HCT116 (cell line): ENCODE measurements around the gene SNORC. TPM values are rescaled to one million over a fixed set of nuclear protein-coding genes. Genes with fewer than 3 reads are reported as not detected.

ENCODE experiments used
- ATAC-seq: fragments of 200-7000 bp; cut with Tn5 transposase; 2 replicates; pipeline ENCODE4 v1.9.1; 2020; ENCODE audit warnings: mild to moderate bottlenecking, moderate library complexity
- BruUV-seq: library from RNA; stranded (reverse); fragments of 400-500 nt; replicated peaks from 2 replicates; lab custom pipeline; 2021; lab: Mats Ljungman, UMichigan
- CTCF ChIA-PET: fragments of 300-600 bp; sonication (Branson Sonifier 250); formaldehyde crosslinking; loops from one replicate; lab custom pipeline; 2021; ENCODE audit warnings: antibody characterized with exemption; lab: Charles Lee
- POLR2A ChIA-PET: fragments of 300-600, 350-600 bp; sonication (Branson Sonifier 250); formaldehyde crosslinking; loops from one replicate; lab custom pipeline; 2021; ENCODE audit warnings: antibody characterized with exemption; lab: Charles Lee
- RAD21 ChIA-PET, 2 experiments: fragments of 300-600 bp; sonication (Branson Sonifier 250); formaldehyde crosslinking; loops; one replicate each; lab custom pipeline; 2023; ENCODE audit warnings: low total read pairs in 2 of 2; ENCODE audit not compliant: uncharacterized antibody in 2 of 2, unreplicated experiment in 2 of 2, low non-redundant PET in 1 of 2; lab: Charles Lee
- DNase-seq: peaks from one replicate; pipeline ENCODE4 v3.0.0-alpha.2; 2010; ENCODE audit warnings: low read depth, low spot score
- H2AFZ ChIP-seq: fragments of 200-600 bp; shearing (Covaris generic), sonication (generic); 2 replicates; pipeline ENCODE4 v1.6.1; 2017; ENCODE audit warnings: low read depth, mixed run types, mixed read lengths, antibody characterized with exemption, low read length; ENCODE audit not compliant: poor library complexity, severe bottlenecking
- H3K27ac ChIP-seq: 2 replicates; pipeline ENCODE4 v1.5.1; 2012; ENCODE audit warnings: low read depth, low read length
- H3K27me3 ChIP-seq: fragments of 200-600 bp; sonication (generic); 2 replicates; pipeline ENCODE4 v1.6.1; 2016; ENCODE audit warnings: mixed run types, low read length, mixed read lengths; ENCODE audit not compliant: insufficient read depth
- H3K36me3 ChIP-seq, 2 experiments: fragments of 200-500 bp in 1 of 2; fragments of 200-600 bp in 1 of 2; sonication (Bioruptor generic) in 1 of 2; sonication (generic) in 1 of 2; 2 replicates each; pipeline versions ENCODE4 v1.5.1 to v1.6.1; 2014 to 2016; ENCODE audit warnings: low read length in 2 of 2, inconsistent platforms in 1 of 2, mixed read lengths in 1 of 2, mixed run types in 1 of 2; ENCODE audit not compliant: insufficient read depth in 2 of 2, control insufficient read depth in 1 of 2
- H3K4me1 ChIP-seq, 2 experiments: fragments of 200-600 bp in 1 of 2; sonication (generic) in 1 of 2; 2 replicates each; pipeline versions ENCODE4 v1.5.1 to v1.6.1; 2012 to 2017; ENCODE audit warnings: low read length in 2 of 2, inconsistent platforms in 1 of 2, mild to moderate bottlenecking in 1 of 2, mixed read lengths in 1 of 2, mixed run types in 1 of 2, moderate library complexity in 1 of 2; ENCODE audit not compliant: insufficient read depth in 2 of 2, control insufficient read depth in 1 of 2
- H3K4me2 ChIP-seq: fragments of 200-600 bp; sonication (generic); 2 replicates; pipeline ENCODE4 v1.6.1; 2017; ENCODE audit warnings: mixed run types, low read length, mixed read lengths
- H3K4me3 ChIP-seq, 2 experiments: fragments of 200-600 bp in 1 of 2; sonication (generic) in 1 of 2; replicated peaks in 1 of 2; 2 replicates each; pipeline ENCODE4 v1.5.1; 2011 to 2016; ENCODE audit warnings: low read length in 2 of 2, control low read depth in 1 of 2, low read depth in 1 of 2, mild to moderate bottlenecking in 1 of 2, mixed read lengths in 1 of 2, mixed run types in 1 of 2
- H3K79me2 ChIP-seq: fragments of 200-600 bp; sonication (generic); 2 replicates; pipeline ENCODE4 v1.6.1; 2017; ENCODE audit warnings: mild to moderate bottlenecking, mixed run types, low read length, moderate library complexity, mixed read lengths; ENCODE audit not compliant: insufficient read depth
- H3K9ac ChIP-seq: fragments of 200-600 bp; sonication (generic); 2 replicates; pipeline ENCODE4 v1.6.1; 2016; ENCODE audit warnings: low read length, mixed read lengths
- H3K9me2 ChIP-seq: fragments of 200-600 bp; sonication (generic), shearing (Covaris generic); 2 replicates; pipeline ENCODE4 v1.6.1; 2017; ENCODE audit warnings: mixed run types, mild to moderate bottlenecking, moderate library complexity; ENCODE audit not compliant: insufficient read depth
- H3K9me3 ChIP-seq, 2 experiments: fragments of 200-500 bp in 1 of 2; fragments of 200-600 bp in 1 of 2; sonication (Bioruptor generic) in 1 of 2; sonication (generic) in 1 of 2; 2 replicates each; pipeline ENCODE4 v1.6.1; 2014 to 2017; ENCODE audit warnings: low read length in 2 of 2, mixed read lengths in 2 of 2, inconsistent platforms in 1 of 2, low read depth in 1 of 2, mild to moderate bottlenecking in 1 of 2, mixed run types in 1 of 2, moderate library complexity in 1 of 2; ENCODE audit not compliant: control insufficient read depth in 1 of 2, insufficient read depth in 1 of 2
- H4K20me1 ChIP-seq: fragments of 200-600 bp; sonication (generic), shearing (Covaris generic); 2 replicates; pipeline ENCODE4 v1.6.1; 2017; ENCODE audit warnings: mixed run types, mild to moderate bottlenecking, moderate library complexity; ENCODE audit not compliant: insufficient read depth
- CBX3 ChIP-seq: IDR thresholded peaks from 2 replicates; pipeline ENCODE4 v1.6.1; 2012; ENCODE audit warnings: low read depth
- CEBPB ChIP-seq: IDR thresholded peaks from 2 replicates; pipeline ENCODE4 v1.6.1; 2012; ENCODE audit warnings: low read depth
- EGR1 ChIP-seq: IDR thresholded peaks from 2 replicates; pipeline ENCODE4 v1.6.1; 2012; ENCODE audit warnings: low read depth
- ELF1 ChIP-seq: IDR thresholded peaks from 2 replicates; pipeline ENCODE4 v1.6.1; 2012; ENCODE audit warnings: low read depth, borderline replicate concordance
- EZH2 ChIP-seq: fragments of 200-600 bp; sonication (generic); IDR thresholded peaks from 2 replicates; pipeline ENCODE4 v1.6.1; 2017; ENCODE audit warnings: antibody characterized with exemption, mixed run types
- EZH2phosphoT487 ChIP-seq: fragments of 200-600 bp; IDR thresholded peaks from 2 replicates; pipeline ENCODE4 v1.6.1; 2018; ENCODE audit warnings: antibody characterized with exemption, borderline replicate concordance
- JUND ChIP-seq: IDR thresholded peaks from 2 replicates; pipeline ENCODE4 v1.6.1; 2012
- POLR2A ChIP-seq: IDR thresholded peaks from 2 replicates; pipeline ENCODE4 v1.7.0; 2011; ENCODE audit warnings: borderline replicate concordance; ENCODE audit not compliant: insufficient read depth, insufficient read length; ENCODE audit errors: extremely low read depth
- POLR2AphosphoS5 ChIP-seq: IDR thresholded peaks from 2 replicates; pipeline ENCODE4 v1.6.1; 2011; ENCODE audit warnings: mild to moderate bottlenecking, low read depth, low read length, moderate library complexity
- SP1 ChIP-seq: IDR thresholded peaks from 2 replicates; pipeline ENCODE4 v1.6.1; 2012; ENCODE audit warnings: low read depth
- SRF ChIP-seq: IDR thresholded peaks from 2 replicates; pipeline ENCODE4 v1.6.1; 2012; ENCODE audit warnings: low read depth
- TCF7L2 ChIP-seq: IDR thresholded peaks from 2 replicates; pipeline ENCODE4 v1.7.0; 2011; ENCODE audit warnings: borderline replicate concordance, inconsistent platforms; ENCODE audit not compliant: insufficient read depth, insufficient read length; ENCODE audit errors: extremely low read depth
- YY1 ChIP-seq: IDR thresholded peaks from 2 replicates; pipeline ENCODE4 v1.6.1; 2011; ENCODE audit warnings: low read length, low read depth, moderate library complexity, mild to moderate bottlenecking; ENCODE audit not compliant: insufficient replicate concordance; ENCODE audit errors: extremely low read depth
- ZFX ChIP-seq: fragments of 450-650 bp; IDR thresholded peaks from 2 replicates; pipeline ENCODE4 v1.6.1; 2017
- ZNF274 ChIP-seq: fragments of 200-500 bp; sonication (Bioruptor generic); IDR thresholded peaks from 2 replicates; pipeline ENCODE4 v1.6.1; 2014; ENCODE audit warnings: mild to moderate bottlenecking, low read depth, low read length, inconsistent platforms
- intact Hi-C: fragments of 100-400 bp; cut with micrococcal nuclease; formaldehyde crosslinking; loops from 2 replicates; pipeline ENCODE4 v1.10.0; 2022
- total RNA-seq: library from RNA; stranded (reverse); gene quantifications from one replicate; pipeline ENCODE4 v1.2.1, GENCODE V29; 2021; ENCODE audit not compliant: unreplicated experiment
- TF ChIP-seq, protein P1 (sequence below): IDR thresholded peaks from 2 replicates; pipeline ENCODE4 v1.6.1; 2012
- TF ChIP-seq, protein P2 (sequence below): IDR thresholded peaks from 2 replicates; pipeline ENCODE4 v1.6.1; 2012; ENCODE audit warnings: low read depth
- TF ChIP-seq, protein P3 (sequence below), 3 experiments: fragments of 200-600 bp in 1 of 3; sonication (generic) in 1 of 3; IDR thresholded peaks in 2 of 3; conservative IDR thresholded peaks in 1 of 3; 2 replicates each; pipeline ENCODE4 v1.5.1; 2012 to 2017; ENCODE audit warnings: low read depth in 2 of 3, low read length in 2 of 3, antibody characterized with exemption in 1 of 3, borderline replicate concordance in 1 of 3, control low read depth in 1 of 3, mild to moderate bottlenecking in 1 of 3, mixed read lengths in 1 of 3, mixed run types in 1 of 3, moderate library complexity in 1 of 3; ENCODE audit not compliant: insufficient read depth in 1 of 3
- TF ChIP-seq, protein P4 (sequence below): IDR thresholded peaks from 2 replicates; pipeline ENCODE4 v1.6.1; 2012

SNORC gene
- total RNA-seq, 1 experiment from 2014 or later, result 14.0 TPM

DNA sequence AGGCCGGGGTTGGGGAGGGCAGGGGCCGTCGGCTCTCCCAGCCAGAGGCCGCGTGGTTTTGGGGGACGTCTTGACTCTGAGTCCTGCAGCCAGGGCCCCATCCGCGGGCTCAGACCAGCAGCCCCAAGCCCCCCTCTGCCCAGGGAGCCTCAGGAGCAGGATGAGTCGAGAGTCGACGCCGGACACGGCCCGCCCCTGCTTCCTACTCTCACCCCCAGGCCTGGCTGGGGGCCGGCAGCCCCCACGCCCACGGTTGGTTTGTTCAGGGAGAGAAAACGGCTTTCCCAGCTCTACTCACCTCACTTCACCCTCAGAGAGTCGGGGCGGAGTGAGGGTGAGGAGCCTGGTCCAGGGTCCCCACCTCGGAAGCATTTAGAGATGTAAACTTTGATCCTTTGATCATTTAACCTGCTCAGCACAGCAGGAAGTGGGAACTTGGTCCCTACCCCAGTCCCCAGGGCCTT is 6.9 kb downstream of the SNORC start:
- Histone ChIP-seq H3K79me2 (no peaks in the 10 kb centered on the region), H3K9me2 (no peaks in the 10 kb centered on the region), H3K36me3 (0 out of 4 replicates have a peak, but pooled peaks cover 0 to 3% of the 10 kb centered on the region in 2 experiments), H3K4me3 (no peak overlapping the region), H3K4me1 (no peaks in the 10 kb centered on the region), H2AFZ (no peak overlapping the region), H4K20me1 (no peaks in the 10 kb centered on the region), H3K4me2 (no peak overlapping the region), H3K27ac (no peak overlapping the region), H3K9ac (no peak overlapping the region), H3K9me3 (no peaks in the 10 kb centered on the region), H3K27me3 (no peaks in the 10 kb centered on the region)
- intact Hi-C loops, result no loop called here
- CTCF ChIA-PET, result no interaction called here
- no TSS peak for BruUV-seq
- POLR2A ChIA-PET, result no interaction called here
- no peak for TF ChIP-seq CEBPB
- TF ChIP-seq, protein P1, sequence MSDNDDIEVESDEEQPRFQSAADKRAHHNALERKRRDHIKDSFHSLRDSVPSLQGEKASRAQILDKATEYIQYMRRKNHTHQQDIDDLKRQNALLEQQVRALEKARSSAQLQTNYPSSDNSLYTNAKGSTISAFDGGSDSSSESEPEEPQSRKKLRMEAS, result no peak
- no peak for TF ChIP-seq EGR1
- TF ChIP-seq ELF1, result no peak
- TF ChIP-seq, protein P2, sequence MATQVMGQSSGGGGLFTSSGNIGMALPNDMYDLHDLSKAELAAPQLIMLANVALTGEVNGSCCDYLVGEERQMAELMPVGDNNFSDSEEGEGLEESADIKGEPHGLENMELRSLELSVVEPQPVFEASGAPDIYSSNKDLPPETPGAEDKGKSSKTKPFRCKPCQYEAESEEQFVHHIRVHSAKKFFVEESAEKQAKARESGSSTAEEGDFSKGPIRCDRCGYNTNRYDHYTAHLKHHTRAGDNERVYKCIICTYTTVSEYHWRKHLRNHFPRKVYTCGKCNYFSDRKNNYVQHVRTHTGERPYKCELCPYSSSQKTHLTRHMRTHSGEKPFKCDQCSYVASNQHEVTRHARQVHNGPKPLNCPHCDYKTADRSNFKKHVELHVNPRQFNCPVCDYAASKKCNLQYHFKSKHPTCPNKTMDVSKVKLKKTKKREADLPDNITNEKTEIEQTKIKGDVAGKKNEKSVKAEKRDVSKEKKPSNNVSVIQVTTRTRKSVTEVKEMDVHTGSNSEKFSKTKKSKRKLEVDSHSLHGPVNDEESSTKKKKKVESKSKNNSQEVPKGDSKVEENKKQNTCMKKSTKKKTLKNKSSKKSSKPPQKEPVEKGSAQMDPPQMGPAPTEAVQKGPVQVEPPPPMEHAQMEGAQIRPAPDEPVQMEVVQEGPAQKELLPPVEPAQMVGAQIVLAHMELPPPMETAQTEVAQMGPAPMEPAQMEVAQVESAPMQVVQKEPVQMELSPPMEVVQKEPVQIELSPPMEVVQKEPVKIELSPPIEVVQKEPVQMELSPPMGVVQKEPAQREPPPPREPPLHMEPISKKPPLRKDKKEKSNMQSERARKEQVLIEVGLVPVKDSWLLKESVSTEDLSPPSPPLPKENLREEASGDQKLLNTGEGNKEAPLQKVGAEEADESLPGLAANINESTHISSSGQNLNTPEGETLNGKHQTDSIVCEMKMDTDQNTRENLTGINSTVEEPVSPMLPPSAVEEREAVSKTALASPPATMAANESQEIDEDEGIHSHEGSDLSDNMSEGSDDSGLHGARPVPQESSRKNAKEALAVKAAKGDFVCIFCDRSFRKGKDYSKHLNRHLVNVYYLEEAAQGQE, result no peak
- no peak for TF ChIP-seq EZH2phosphoT487
- no peak for TF ChIP-seq POLR2A
- no peak for TF ChIP-seq SP1
- TF ChIP-seq YY1, result no peak
- no peak for TF ChIP-seq ZNF274
- TF ChIP-seq, protein P3, sequence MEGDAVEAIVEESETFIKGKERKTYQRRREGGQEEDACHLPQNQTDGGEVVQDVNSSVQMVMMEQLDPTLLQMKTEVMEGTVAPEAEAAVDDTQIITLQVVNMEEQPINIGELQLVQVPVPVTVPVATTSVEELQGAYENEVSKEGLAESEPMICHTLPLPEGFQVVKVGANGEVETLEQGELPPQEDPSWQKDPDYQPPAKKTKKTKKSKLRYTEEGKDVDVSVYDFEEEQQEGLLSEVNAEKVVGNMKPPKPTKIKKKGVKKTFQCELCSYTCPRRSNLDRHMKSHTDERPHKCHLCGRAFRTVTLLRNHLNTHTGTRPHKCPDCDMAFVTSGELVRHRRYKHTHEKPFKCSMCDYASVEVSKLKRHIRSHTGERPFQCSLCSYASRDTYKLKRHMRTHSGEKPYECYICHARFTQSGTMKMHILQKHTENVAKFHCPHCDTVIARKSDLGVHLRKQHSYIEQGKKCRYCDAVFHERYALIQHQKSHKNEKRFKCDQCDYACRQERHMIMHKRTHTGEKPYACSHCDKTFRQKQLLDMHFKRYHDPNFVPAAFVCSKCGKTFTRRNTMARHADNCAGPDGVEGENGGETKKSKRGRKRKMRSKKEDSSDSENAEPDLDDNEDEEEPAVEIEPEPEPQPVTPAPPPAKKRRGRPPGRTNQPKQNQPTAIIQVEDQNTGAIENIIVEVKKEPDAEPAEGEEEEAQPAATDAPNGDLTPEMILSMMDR (IDR thresholded peaks at IDR 0.05 in 2 of 3, conservative IDR thresholded peaks at IDR 0.05 in 1 of 3; ENCODE audit: borderline replicate concordance in 1 of 3, insufficient read depth in 1 of 3, low read depth in 2 of 3, low read length in 2 of 3), result no peak
- no peak for TF ChIP-seq ZFX
- no peak for TF ChIP-seq SRF
- no peak for TF ChIP-seq POLR2AphosphoS5
- TF ChIP-seq, protein P4, sequence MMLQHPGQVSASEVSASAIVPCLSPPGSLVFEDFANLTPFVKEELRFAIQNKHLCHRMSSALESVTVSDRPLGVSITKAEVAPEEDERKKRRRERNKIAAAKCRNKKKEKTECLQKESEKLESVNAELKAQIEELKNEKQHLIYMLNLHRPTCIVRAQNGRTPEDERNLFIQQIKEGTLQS, result no peak
- TF ChIP-seq EZH2, result no peak
- no peak for TF ChIP-seq TCF7L2
- no peak for TF ChIP-seq JUND
- no peak for TF ChIP-seq CBX3
- RAD21 ChIA-PET, result no interaction called here
- no peak for DNase-seq
- no peak for ATAC-seq
